Fibroblast of mammary gland (primary cell): ENCODE measurements around the gene PLD1.
A peak's percentile ranks its signal among the peaks of the same experiment; 100 is the strongest.
"Not testable (repeated sequence)": the region's sequence is repeated elsewhere in the genome, so short reads cannot be mapped to it uniquely, and the experiment has no call there.

Source experiments
- DNase-seq: peaks from one replicate; pipeline ENCODE4 v3.0.0-alpha.2; 2010; ENCODE audit warnings: low read depth
- H3K4me3 ChIP-seq: 2 replicates; pipeline ENCODE4 v1.5.1; 2011; ENCODE audit warnings: low read depth, mild to moderate bottlenecking, low read length, moderate library complexity; ENCODE audit not compliant: control insufficient read depth
- CTCF ChIP-seq: conservative IDR thresholded peaks from 2 replicates; pipeline ENCODE4 v1.5.1; 2011; ENCODE audit warnings: low read depth, low read length, inconsistent platforms; ENCODE audit not compliant: control insufficient read depth, insufficient read depth

Gene PLD1

GRCh38 chr3:171696805-171697204 lies 113.5 kb downstream of the PLD1 start:
- no peak for TF ChIP-seq CTCF
- no peak for DNase-seq
- no peak overlapping the region for H3K4me3 ChIP-seq

GRCh38 chr3:171695426-171695825 lies 114.9 kb downstream of the PLD1 start:
- H3K4me3 ChIP-seq: no peak overlapping the region
- no peak for TF ChIP-seq CTCF
- no peak for DNase-seq

GRCh38 chr3:171694888-171695287 lies 115.4 kb downstream of the PLD1 start:
- TF ChIP-seq CTCF: no peak
- no peak overlapping the region for H3K4me3 ChIP-seq
- no peak for DNase-seq

- DNase-seq, H3K4me3 ChIP-seq: not testable (repeated sequence)
These were observed 117.7 kb downstream of the PLD1 start for GRCh38 chr3:171692551-171692950.

GRCh38 chr3:171691485-171691884 lies 118.8 kb downstream of the PLD1 start:
- no peak for TF ChIP-seq CTCF
- no peak for DNase-seq
- no peak overlapping the region for H3K4me3 ChIP-seq

GRCh38 chr3:171690281-171690680 lies 120.0 kb downstream of the PLD1 start:
- TF ChIP-seq CTCF: no peak
- no peak overlapping the region for H3K4me3 ChIP-seq

GRCh38 chr3:171688593-171688992 lies 121.7 kb downstream of the PLD1 start:
- no peak for TF ChIP-seq CTCF

More at GRCh38 chr3:171690281-171690680, 120.0 kb downstream of the PLD1 start:
- DNase-seq: no peak

More at GRCh38 chr3:171688593-171688992, 121.7 kb downstream of the PLD1 start:
- DNase-seq: peak; percentile 30
- H3K4me3 ChIP-seq: no peak overlapping the region
